T-helper 1 cell treated with Interleukin-12 subunit alpha and Interleukin-12 subunit beta and Interleukin-4 antibody, amounts not matched to agents 30 ng/mL and 1 ng/mL, for 36 hours (primary cell): Measurements from ENCODE around the gene CD4. TPM values are rescaled to one million over a fixed set of nuclear protein-coding genes. Genes with fewer than 3 reads are reported as not detected.

Experiments
- intact Hi-C: fragments of 100-400 bp; cut with micrococcal nuclease; formaldehyde crosslinking; loops from one replicate; pipeline ENCODE4 v1.15.1; 2024
- total RNA-seq: library from RNA; stranded (reverse); gene quantifications from 2 replicates; pipeline ENCODE4 v1.2.3, GENCODE V29; 2022

Gene CD4
- total RNA-seq, 1 donor from 2014 or later = 274 TPM

DNA sequence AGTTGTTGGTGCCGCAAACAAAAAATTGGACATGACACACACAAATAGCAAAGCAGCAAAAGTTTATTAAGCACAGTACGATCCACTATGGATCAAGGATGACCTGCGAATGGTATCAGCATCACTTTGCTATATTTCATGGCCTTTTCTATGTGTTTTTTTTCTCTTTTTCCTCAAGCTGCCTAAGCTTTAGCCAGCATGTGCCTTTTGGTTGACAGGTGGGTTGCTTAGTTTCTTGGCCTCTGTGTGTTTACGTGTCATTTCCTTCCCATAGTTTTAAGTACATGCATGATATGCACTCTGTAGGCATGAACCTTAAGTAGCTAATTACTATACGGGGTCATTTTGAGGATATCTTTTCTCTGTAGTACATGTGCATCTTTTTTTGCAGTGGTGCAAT lies 9.8 kb downstream of the CD4 start:
- intact Hi-C loops = no loop called here

DNA sequence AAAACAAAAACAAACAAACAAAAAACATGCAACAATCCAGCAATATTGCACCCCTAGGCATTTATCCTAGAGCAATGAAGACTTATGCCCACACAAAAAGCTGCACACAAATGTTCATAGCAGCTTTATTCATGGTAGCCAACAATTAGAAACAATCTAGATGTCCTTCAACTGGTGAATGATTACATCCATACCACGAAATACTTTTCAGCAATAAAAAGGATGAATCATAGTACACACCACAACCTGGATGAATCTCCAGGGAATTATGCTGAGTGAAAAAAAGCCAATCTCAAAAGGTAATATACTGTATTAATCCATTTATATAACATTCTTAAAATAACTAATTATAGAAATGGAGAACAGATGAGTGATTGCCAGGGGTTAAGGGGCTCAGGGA lies 17.8 kb downstream of the CD4 start:
- intact Hi-C loops = no loop called here

DNA sequence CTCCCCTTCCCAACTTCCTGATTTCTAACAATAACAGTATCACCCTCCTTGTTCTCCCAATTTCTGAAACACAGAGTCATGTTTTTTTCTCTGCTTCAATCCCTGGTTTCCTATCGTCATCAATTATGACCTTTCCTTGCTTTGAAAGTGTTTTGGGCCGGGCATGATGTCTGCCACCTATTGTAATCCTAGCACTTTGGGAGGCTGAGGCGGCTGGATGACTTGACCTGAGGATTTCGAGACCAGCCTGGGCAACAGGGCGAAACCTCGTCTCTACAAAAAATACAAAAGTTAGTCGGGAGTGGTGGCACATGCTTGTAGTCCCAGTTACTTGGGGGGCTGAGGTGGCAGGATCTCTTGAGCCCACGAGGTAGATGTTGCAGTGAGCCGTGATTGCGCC lies 19.7 kb downstream of the CD4 start:
- intact Hi-C loops = loop anchor here (2.0 kb wide), 1 partner anchor 16 kb away; no protein-coding TSS in a partner anchor

DNA sequence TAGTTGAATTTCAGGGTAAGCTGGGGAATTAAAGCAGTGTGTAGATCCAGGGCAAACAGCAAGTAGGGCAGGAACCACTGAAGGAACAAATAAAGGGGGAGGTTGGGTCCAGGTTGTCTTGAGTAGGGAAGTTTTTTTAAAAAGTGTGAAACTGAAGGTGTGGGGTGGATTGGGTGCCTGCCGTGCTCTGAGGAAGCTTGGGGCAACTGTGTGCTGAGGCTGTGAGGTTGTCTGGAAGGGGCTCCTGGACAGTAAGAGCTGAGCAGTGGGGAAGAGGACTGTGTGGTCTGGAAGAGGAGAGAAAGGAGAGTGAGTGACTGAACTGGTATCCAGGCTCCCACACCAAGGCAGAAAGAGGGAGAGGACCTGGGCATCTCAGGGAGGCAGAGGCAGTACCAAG lies 21.4 kb downstream of the CD4 start:
- intact Hi-C loops = no loop called here

DNA sequence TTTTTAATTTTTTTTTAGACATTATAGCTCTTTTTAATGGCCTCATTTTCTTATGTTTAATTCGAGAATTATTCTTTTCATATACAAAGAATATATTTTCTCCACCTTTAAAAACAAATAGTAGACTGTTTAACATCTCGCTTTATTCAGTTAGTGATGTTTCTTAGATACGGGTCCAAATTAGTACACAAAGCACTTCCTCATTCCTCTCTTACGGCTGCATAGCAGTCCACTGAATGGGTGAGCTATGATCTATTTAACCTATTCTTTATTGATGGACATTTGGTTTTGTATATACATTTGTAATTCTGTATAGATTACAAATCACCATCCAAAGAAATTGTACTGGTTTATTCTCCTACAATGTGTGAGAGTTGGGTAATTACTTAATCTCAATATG lies 24.0 kb downstream of the CD4 start:
- intact Hi-C loops = no loop called here

DNA sequence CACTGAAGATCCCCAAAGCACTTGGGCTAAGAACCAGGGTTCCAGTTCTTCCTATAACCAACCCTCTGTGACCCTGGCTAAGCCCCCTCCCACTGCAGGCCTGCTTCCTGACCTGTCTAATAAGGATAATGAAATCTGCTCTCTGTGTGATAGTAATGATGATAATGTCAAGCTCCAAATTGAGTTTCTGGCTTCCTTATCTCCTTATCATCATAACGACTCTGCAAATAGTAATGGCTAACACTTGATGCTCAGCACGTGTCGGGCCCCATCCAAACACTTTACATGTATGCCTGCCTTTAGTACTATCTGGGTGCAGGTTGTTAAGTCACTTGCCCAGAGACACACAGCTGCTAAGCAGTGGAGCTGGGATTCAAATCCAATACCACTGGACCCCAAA lies 27.3 kb downstream of the CD4 start:
- intact Hi-C loops = no loop called here

DNA sequence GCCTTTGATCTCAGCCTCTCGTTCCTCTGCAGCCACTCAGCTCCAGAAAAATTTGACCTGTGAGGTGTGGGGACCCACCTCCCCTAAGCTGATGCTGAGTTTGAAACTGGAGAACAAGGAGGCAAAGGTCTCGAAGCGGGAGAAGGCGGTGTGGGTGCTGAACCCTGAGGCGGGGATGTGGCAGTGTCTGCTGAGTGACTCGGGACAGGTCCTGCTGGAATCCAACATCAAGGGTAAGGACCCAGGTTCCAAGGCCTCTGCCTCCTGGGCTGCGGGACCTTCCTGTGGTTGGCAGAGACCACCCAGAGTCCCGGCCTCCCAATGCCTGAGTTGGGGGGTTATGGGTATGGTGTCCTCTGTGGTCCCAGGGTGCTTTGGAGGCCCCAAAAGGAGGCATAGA lies 27.8 kb downstream of the CD4 start:
- intact Hi-C loops = no loop called here

DNA sequence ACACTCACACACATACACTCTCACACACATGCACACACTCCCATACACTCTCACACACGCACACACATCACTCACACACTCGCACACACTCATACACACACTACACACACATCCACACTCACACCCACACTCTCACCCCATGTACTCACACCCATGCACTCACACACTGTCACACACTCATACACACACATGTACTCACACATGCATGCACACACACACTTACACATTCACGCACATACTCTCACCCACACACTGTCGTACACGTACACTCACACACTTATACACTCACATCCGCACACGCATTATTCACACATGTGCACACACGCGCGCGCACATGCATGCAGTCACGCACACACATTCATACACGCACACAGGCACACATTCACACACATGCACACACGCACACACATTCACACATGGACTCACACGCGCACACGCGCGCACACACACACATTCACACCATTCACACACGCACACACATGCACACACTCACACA lies 28.4 kb downstream of the CD4 start:
- intact Hi-C loops = no loop called here

DNA sequence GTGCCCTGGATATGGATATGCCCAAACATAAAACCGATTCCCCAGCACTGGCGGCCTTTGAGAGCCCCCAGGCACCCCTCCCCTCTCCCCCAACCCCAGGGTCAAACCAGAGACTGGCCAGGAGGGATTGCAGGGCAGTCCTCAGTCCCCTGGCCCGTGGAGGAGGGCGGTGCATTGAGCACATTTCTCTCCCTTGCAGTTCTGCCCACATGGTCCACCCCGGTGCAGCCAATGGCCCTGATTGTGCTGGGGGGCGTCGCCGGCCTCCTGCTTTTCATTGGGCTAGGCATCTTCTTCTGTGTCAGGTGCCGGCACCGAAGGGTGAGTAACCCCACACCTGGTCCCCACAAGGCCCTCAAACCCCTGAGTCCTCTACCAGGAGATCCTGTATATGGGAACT lies 28.9 kb downstream of the CD4 start:
- intact Hi-C loops = no loop called here

DNA sequence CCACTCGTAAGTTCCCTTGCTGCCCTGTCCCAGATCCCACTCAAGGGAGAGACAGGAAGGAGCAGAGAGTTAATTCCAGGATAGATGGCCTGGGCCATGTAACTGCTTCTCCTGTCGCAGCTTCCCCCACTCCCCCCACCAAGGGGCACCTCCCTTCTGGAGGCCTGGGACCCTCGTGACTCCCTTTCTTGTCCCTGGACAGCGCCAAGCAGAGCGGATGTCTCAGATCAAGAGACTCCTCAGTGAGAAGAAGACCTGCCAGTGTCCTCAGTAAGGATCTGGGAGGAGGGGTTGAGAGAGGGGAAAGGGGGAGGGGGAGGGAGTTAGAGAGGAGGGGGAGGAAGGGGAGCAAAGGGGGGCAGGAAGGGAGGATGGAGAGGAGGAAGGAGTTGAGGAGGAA lies 29.3 kb downstream of the CD4 start:
- intact Hi-C loops = no loop called here

DNA sequence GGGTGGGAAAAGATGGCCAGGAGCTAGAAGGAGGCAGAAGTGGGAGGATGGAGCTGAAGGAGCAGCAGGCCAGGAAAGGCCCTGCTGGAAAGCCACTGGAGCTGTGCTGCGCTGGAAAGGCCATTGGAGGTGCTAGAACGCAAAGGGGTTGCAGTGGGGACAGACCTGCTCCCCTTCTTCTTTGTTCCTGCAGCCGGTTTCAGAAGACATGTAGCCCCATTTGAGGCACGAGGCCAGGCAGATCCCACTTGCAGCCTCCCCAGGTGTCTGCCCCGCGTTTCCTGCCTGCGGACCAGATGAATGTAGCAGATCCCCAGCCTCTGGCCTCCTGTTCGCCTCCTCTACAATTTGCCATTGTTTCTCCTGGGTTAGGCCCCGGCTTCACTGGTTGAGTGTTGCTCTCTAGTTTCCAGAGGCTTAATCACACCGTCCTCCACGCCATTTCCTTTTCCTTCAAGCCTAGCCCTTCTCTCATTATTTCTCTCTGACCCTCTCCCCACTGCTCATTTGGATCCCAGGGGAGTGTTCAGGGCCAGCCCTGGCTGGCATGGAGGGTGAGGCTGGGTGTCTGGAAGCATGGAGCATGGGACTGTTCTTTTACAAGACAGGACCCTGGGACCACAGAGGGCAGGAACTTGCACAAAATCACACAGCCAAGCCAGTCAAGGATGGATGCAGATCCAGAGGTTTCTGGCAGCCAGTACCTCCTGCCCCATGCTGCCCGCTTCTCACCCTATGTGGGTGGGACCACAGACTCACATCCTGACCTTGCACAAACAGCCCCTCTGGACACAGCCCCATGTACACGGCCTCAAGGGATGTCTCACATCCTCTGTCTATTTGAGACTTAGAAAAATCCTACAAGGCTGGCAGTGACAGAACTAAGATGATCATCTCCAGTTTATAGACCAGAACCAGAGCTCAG lies 30.0 kb downstream of the CD4 start:
- intact Hi-C loops = no loop called here

DNA sequence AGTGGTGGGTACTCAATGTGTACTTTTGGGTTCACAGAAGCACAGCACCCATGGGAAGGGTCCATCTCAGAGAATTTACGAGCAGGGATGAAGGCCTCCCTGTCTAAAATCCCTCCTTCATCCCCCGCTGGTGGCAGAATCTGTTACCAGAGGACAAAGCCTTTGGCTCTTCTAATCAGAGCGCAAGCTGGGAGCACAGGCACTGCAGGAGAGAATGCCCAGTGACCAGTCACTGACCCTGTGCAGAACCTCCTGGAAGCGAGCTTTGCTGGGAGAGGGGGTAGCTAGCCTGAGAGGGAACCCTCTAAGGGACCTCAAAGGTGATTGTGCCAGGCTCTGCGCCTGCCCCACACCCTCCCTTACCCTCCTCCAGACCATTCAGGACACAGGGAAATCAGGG lies 30.8 kb downstream of the CD4 start:
- intact Hi-C loops = no loop called here

DNA sequence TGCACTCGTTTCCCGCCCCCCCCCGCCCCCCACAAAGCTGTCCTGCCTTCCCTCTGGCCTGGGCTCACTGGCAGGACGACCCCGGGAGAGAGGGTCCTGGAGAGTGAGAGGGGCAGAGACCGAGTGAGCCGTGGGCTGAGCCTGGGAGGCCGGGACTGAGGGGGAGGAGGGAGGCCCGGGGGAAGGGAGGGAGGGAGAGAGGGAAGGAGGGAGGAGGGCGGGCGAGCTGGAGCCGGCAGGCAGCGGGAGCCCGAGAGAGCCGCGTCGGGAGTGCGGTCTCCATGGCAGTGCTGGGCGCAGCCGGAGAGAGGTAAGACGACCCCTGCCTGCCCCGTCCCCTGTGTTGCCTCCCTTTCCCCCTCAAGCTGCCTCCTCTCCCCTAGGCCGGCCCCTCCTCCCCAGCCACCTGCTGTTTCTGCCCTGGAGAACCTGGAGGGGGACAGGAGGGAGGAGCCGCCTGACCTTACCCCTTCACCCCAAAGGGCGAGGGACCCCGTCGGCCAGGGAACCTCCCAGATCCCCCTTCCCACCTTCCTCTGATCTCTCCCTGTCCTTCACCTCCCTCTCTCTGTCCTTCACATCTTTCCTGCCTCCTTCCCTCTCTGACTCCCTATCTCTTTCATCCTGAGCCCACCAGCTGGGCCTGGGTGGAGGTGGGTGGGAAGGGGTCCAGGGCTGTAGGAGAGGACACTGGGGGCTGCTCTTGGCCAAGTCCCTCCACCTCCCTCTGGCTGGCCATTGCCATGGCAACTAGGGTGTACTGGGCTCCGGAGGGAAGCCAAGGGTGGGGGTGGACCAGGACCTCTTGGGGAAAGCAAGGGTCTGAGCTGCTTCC lies 32.5 kb downstream of the CD4 start, which contains the start of gene GPR162:
TSS of gene GPR162 (plus strand) at position 231 of the 835 bp plus-strand sequence. CDS start 2,078 bp downstream, outside the sequence.
- intact Hi-C loops = no loop called here

DNA sequence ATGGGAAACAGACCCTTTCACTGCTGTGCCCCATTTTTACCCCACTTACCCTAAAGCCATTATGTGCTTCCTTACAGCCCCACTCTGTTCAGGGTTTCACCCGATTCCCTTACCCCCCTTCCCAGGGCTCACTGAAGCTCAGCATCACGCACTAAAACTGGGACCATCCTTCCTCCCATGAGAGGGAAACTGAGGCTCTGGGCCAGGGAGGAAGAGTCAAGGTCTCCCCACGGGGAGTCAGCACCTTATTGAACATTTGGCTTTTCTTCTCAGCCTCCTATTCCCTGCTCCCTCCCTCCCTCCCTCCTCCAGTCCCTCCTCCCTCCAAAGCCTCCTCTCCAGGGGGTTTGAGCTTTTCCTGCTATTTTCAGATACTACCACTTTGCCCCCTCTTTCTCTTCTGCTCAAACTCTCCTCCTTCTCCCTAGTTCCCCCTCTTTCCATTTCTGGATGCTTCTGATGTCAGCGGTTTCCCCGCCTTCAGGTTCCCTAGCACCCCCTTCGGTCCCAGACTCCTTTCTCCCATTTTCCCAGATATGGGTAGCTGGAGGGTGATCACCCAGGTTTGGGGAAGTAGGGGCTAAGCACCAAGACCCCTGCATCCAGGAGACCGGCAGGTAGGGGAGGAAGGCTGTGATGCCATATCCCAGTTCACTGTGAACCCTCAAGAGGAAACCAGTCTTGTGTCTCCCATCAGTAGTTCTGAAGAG lies 33.3 kb downstream of the CD4 start:
- intact Hi-C loops = no loop called here

DNA sequence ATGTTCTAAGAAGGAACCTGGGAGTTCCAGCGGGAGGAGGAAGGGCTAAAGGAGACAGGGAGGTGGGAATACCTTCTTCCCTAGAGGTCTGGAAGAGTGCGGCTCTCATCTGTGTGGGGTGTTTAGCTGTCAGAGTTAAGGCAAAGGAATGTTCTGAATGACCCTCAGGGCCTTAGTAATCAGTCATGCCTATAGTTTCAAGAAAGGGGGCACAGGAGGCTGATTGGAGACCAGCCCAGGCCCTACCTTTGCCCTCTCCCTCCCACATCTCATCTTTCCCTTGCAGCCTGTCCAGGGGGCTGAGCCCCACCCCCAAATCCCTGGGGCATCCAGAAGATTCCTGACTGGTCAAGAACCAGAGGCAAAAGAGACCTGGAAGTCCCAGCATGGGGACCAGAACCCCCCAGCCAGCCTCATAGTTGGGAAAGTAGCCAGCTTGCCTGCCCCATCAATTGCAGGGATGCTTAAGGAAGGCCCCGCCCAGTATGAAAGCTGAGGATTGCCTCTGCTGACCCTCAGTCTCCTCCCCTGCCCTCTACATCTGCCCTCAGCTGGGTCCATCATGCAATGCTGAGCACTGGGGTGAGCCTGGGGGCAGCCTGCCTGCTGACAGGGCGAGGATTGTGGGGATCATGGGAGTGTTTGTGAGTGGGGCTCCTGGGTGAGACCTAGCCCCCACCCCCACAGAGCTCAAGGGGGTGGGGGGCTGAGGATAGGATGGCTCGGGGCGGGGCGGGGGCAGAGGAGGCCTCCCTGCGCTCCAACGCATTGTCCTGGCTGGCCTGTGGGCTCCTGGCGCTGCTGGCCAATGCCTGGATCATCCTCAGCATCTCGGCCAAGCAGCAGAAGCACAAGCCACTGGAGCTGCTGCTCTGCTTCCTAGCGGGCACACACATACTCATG lies 34.1 kb downstream of the CD4 start:
- intact Hi-C loops = loop anchor here (2.0 kb wide), 1 partner anchor 31 kb away; no protein-coding TSS in a partner anchor

DNA sequence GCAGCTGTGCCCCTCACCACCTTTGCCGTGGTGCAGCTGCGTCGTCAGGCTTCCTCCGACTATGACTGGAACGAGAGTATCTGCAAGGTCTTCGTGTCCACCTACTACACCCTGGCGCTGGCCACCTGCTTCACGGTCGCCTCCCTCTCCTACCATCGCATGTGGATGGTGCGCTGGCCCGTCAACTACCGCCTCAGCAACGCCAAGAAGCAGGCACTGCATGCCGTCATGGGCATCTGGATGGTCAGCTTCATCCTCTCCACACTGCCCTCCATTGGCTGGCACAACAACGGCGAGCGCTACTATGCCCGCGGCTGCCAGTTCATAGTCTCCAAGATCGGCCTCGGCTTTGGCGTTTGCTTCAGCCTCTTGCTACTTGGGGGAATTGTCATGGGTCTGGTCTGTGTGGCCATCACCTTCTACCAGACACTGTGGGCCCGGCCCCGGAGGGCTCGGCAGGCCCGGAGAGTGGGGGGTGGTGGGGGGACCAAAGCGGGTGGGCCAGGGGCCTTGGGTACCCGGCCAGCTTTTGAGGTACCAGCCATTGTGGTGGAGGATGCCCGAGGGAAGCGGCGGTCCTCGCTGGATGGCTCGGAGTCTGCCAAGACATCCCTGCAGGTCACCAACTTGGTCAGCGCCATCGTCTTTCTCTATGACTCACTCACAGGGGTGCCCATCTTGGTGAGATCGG lies 34.9 kb downstream of the CD4 start:
- intact Hi-C loops = loop anchor here (2.0 kb wide), 1 partner anchor 31 kb away; no protein-coding TSS in a partner anchor

DNA sequence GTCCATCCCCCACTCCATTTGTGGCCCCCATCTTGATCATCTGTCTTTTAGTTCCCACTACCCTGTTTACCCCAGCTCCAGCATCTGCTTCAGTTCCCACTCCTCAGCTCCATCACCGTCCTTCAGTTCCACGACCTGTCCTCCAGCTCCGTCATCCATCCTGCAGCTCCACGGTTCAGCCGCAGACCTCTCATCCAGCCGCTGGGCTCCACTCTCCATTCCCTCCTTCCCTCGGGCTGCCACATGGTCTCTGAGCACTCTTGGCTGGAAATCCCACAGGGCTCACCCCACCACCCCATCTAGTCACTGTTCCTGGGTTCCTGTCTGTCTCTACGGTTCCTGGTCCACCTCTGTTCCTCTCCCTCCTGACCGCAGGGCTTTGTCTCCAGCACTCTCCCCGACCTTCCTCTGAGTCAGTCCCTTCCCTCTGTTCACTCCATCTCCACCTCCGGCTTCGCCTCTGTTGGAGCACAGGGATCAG lies 35.6 kb downstream of the CD4 start:
- intact Hi-C loops = loop anchor here (1.0 to 2.0 kb wide), 6 partner anchors 32 to 208 kb away; partner anchors contain the start of gene MLF2

DNA sequence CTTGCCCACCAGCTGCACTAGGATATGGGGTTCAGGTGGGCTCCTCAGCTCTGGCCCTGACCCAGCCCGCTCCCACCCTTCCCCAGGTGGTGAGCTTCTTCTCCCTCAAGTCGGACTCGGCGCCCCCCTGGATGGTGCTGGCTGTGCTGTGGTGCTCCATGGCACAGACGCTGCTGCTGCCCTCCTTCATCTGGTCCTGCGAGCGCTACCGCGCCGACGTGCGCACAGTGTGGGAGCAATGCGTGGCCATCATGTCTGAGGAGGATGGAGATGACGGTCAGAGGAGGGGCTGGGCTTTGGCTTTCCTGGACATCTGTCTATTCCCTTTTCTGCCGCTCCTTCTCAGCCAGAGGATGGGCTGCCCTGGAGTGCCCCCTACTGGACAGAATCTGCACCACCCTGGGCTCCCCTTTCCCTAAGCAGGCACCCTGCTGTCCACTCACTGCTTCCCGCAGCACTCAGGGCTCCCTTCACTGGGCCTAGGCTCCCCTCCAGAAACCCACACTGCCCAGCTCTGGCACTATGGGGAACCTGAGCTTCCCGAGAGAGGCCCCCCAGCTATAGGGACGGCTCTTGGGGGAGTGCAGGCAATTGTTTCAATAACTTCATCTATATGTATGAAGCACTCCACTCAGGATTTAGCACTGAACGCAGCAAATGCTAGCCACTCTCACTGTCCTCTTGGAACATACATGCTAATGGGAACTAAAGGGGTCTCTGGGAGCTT lies 36.2 kb downstream of the CD4 start:
- intact Hi-C loops = loop anchor here (1.0 to 2.0 kb wide), 6 partner anchors 33 to 208 kb away; partner anchors contain the start of gene MLF2
